Measurements from ENCODE around the gene TSPAN18.

TSPAN18 gene

DNA sequence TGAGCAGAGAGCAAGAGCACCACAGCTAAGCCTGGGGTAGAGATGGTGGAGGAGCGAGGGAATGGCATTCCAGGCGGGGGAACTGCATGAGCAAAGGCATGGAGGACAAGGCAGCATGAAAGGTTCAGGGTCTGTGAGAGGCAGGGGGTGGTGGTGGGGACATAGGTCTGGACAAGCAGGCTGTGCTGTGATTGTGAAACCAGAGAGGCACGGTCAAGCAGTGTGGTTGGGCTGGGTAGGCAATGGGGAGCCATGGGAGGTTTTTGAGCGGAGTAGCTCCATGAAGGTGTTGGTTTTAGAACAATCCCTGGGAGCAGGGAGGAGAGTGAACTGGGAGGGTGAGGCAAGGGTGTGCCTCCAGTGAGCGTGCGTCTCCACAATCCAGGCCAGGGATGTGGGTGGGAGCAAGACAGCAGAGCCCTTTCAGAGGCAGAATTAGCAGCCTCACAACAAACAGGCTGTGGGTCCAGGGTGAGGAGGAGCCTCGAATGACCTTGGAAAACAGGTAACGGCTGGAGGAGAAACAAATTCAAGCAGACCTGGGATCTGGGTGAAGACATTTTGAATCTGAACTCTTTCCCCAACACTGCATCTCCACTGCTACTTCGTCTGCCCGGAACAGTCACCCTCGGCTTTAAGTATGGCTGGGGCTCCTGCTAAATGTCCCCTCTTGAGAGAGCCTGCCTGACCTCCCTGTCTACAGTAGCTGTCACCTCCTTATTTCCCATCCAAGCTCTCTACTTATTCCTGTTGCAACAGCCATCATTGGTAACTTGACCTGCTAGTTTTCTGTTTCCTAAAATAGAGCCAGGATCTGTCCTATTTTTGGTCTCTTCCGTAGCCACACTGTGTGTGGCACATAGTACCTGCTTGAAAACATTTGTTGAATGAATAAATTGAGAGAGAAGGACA is 27.0 kb upstream of the TSPAN18 start:
- no peak overlapping the region for H3K4me2 ChIP-seq (ENCODE audit: low read length)
- H3K27me3 ChIP-seq (ENCODE audit: control insufficient read depth, low read length), result peaks cover 11% of the 10 kb centered on the region
- H3K27ac ChIP-seq (ENCODE audit: low read depth, low read length), result no peak overlapping the region
- H3K79me2 ChIP-seq (ENCODE audit: control insufficient read depth, low read length), result no peaks in the 10 kb centered on the region
- H4K20me1 ChIP-seq (ENCODE audit: control insufficient read depth, insufficient read depth, low read depth, low read length), result no peaks in the 10 kb centered on the region
- TF ChIP-seq EZH2phosphoT487 (IDR thresholded peaks at IDR 0.05; ENCODE audit: borderline replicate concordance, low read length), result no peak
- TF ChIP-seq, protein P1, sequence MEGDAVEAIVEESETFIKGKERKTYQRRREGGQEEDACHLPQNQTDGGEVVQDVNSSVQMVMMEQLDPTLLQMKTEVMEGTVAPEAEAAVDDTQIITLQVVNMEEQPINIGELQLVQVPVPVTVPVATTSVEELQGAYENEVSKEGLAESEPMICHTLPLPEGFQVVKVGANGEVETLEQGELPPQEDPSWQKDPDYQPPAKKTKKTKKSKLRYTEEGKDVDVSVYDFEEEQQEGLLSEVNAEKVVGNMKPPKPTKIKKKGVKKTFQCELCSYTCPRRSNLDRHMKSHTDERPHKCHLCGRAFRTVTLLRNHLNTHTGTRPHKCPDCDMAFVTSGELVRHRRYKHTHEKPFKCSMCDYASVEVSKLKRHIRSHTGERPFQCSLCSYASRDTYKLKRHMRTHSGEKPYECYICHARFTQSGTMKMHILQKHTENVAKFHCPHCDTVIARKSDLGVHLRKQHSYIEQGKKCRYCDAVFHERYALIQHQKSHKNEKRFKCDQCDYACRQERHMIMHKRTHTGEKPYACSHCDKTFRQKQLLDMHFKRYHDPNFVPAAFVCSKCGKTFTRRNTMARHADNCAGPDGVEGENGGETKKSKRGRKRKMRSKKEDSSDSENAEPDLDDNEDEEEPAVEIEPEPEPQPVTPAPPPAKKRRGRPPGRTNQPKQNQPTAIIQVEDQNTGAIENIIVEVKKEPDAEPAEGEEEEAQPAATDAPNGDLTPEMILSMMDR (IDR thresholded peaks at IDR 0.05; ENCODE audit: low read depth, low read length, poor library complexity, severe bottlenecking), result no peak
- H3K36me3 ChIP-seq (ENCODE audit: control insufficient read depth, low read length), result no peaks in the 10 kb centered on the region
- no peaks in the 10 kb centered on the region for H3F3A ChIP-seq (ENCODE audit: control insufficient read depth, insufficient read depth)
- H3K4me1 ChIP-seq (ENCODE audit: control insufficient read depth, low read length), result no peaks in the 10 kb centered on the region
- H3K4me3 ChIP-seq (ENCODE audit: low read length), result no peak overlapping the region
- H3K9me3 ChIP-seq (ENCODE audit: control insufficient read depth, insufficient read depth, low read length), result no peaks in the 10 kb centered on the region
- H3K9me2 ChIP-seq (replicated peaks; ENCODE audit: control insufficient read depth, low read length), result no peaks in the 10 kb centered on the region

DNA sequence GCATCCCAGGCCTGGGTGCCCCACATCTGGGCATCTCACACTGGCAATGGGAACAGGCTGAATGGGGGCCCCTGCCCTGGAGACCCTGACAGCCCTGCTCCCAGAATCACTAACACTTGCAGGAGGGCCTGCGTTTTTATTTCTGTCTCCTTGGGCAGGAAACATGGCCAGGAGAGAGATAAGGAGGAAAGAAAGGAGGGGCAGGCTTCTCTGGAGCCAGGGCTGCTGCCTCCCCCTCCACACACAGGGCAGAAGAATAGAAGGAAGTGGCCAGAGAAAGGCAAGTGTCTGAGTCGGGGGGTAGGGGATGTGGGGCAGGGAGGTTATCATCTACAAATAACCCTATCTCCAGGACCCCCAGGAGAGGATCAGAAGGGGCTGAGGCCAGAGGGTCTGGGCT is 25.5 kb upstream of the TSPAN18 start:
- H3F3A ChIP-seq (ENCODE audit: control insufficient read depth, insufficient read depth), result no peaks in the 10 kb centered on the region
- H3K27me3 ChIP-seq (ENCODE audit: control insufficient read depth, low read length), result peaks cover 11% of the 10 kb centered on the region
- no peak overlapping the region for H3K4me2 ChIP-seq (ENCODE audit: low read length)
- no peaks in the 10 kb centered on the region for H3K9me2 ChIP-seq (replicated peaks; ENCODE audit: control insufficient read depth, low read length)
- TF ChIP-seq, protein P1 (IDR thresholded peaks at IDR 0.05; ENCODE audit: low read depth, low read length, poor library complexity, severe bottlenecking), result no peak
- no peak for TF ChIP-seq EZH2phosphoT487 (IDR thresholded peaks at IDR 0.05; ENCODE audit: borderline replicate concordance, low read length)
- no peaks in the 10 kb centered on the region for H3K36me3 ChIP-seq (ENCODE audit: control insufficient read depth, low read length)
- H4K20me1 ChIP-seq (ENCODE audit: control insufficient read depth, insufficient read depth, low read depth, low read length), result no peaks in the 10 kb centered on the region
- no peaks in the 10 kb centered on the region for H3K79me2 ChIP-seq (ENCODE audit: control insufficient read depth, low read length)
- no peaks in the 10 kb centered on the region for H3K4me1 ChIP-seq (ENCODE audit: control insufficient read depth, low read length)
- H3K27ac ChIP-seq (ENCODE audit: low read depth, low read length), result no peak overlapping the region
- no peaks in the 10 kb centered on the region for H3K9me3 ChIP-seq (ENCODE audit: control insufficient read depth, insufficient read depth, low read length)
- H3K4me3 ChIP-seq (ENCODE audit: low read length), result no peak overlapping the region

DNA sequence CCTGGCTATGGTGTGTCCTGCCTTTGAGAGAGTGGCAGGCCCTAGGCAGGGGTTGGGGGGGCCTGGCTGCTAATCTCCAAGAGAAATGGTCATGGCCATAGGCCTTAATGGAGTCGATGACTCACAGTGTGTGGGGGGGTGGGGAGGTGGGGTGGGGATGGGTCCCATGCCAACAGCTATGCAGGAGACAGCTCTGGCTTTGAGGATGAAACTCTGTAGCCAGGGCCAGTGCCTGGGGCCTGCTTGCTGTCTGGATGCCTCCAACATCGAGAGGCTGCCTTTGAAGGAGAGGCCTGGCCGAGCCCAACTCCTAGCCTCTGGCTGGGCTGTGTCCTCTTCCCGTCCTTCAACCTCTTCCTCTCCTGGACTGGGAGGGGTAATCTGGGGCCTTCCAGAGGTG is 23.9 kb upstream of the TSPAN18 start:
- no peak for TF ChIP-seq EZH2phosphoT487 (IDR thresholded peaks at IDR 0.05; ENCODE audit: borderline replicate concordance, low read length)
- TF ChIP-seq, protein P1 (IDR thresholded peaks at IDR 0.05; ENCODE audit: low read depth, low read length, poor library complexity, severe bottlenecking), result no peak
- H3K4me1 ChIP-seq (ENCODE audit: control insufficient read depth, low read length), result no peaks in the 10 kb centered on the region
- H3K4me2 ChIP-seq (ENCODE audit: low read length), result no peak overlapping the region
- no peaks in the 10 kb centered on the region for H3K36me3 ChIP-seq (ENCODE audit: control insufficient read depth, low read length)
- no peaks in the 10 kb centered on the region for H3K79me2 ChIP-seq (ENCODE audit: control insufficient read depth, low read length)
- H3F3A ChIP-seq (ENCODE audit: control insufficient read depth, insufficient read depth), result no peaks in the 10 kb centered on the region
- H3K4me3 ChIP-seq (ENCODE audit: low read length), result no peak overlapping the region
- H4K20me1 ChIP-seq (ENCODE audit: control insufficient read depth, insufficient read depth, low read depth, low read length), result no peaks in the 10 kb centered on the region
- H3K27me3 ChIP-seq (ENCODE audit: control insufficient read depth, low read length), result peaks cover 7% of the 10 kb centered on the region
- no peaks in the 10 kb centered on the region for H3K9me3 ChIP-seq (ENCODE audit: control insufficient read depth, insufficient read depth, low read length)
- H3K27ac ChIP-seq (ENCODE audit: low read depth, low read length), result no peak overlapping the region
- H3K9me2 ChIP-seq (replicated peaks; ENCODE audit: control insufficient read depth, low read length), result no peaks in the 10 kb centered on the region

Data from DOHH2 (cell line).